OCI-LY1 (cell line): ENCODE data around the gene ACCSL.
A peak's percentile ranks its signal among the peaks of the same experiment; 100 is the strongest.

Source experiments
- H2AFZ ChIP-seq: fragments of 200-600 bp; sonication (generic), shearing (Covaris generic); 2 replicates; pipeline ENCODE4 v1.6.0; 2014; ENCODE audit warnings: antibody characterized with exemption, mild to moderate bottlenecking, low read length
- H3F3A ChIP-seq: fragments of 200-600 bp; sonication (generic), shearing (Covaris generic); 2 replicates; pipeline ENCODE4 v1.6.0; 2014; ENCODE audit warnings: mild to moderate bottlenecking, antibody characterized with exemption, low read length, moderate library complexity; ENCODE audit not compliant: insufficient read depth
- H3K27ac ChIP-seq: fragments of 200-600 bp; sonication (generic); 2 replicates; pipeline ENCODE4 v1.5.1; 2014; ENCODE audit warnings: low read length, mixed run types, mild to moderate bottlenecking, low read depth; ENCODE audit not compliant: poor library complexity, severe bottlenecking
- H3K27me3 ChIP-seq: fragments of 200-600 bp; sonication (generic); 2 replicates; pipeline ENCODE4 v1.6.0; 2014; ENCODE audit warnings: antibody characterized with exemption, mild to moderate bottlenecking, low read length, moderate library complexity; ENCODE audit not compliant: insufficient read depth
- H3K36me3 ChIP-seq: fragments of 200-600 bp; sonication (generic); 2 replicates; pipeline ENCODE4 v1.6.1; 2014; ENCODE audit warnings: mild to moderate bottlenecking, antibody characterized with exemption, low read length, moderate library complexity, mixed read lengths; ENCODE audit not compliant: insufficient read depth
- H3K4me1 ChIP-seq: fragments of 200-600 bp; sonication (generic); 2 replicates; pipeline ENCODE4 v1.5.1; 2014; ENCODE audit warnings: mild to moderate bottlenecking, low read length, moderate library complexity; ENCODE audit not compliant: insufficient read depth, severe bottlenecking
- H3K4me2 ChIP-seq: fragments of 200-600 bp; sonication (generic), shearing (Covaris generic); 2 replicates; pipeline ENCODE4 v1.6.1; 2014; ENCODE audit warnings: low read length
- H3K4me3 ChIP-seq: fragments of 200-600 bp; sonication (generic); 2 replicates; pipeline ENCODE4 v1.5.1; 2014; ENCODE audit warnings: low read length, low read depth, mild to moderate bottlenecking, mixed read lengths; ENCODE audit not compliant: poor library complexity, severe bottlenecking
- H3K79me2 ChIP-seq: fragments of 200-600 bp; shearing (Covaris generic); 2 replicates; pipeline ENCODE4 v1.6.1; 2016; ENCODE audit warnings: mixed run types, low read length, mixed read lengths; ENCODE audit not compliant: insufficient read depth
- H3K9ac ChIP-seq: fragments of 200-600 bp; sonication (generic), shearing (Covaris generic); 2 replicates; pipeline ENCODE4 v1.6.1; 2014; ENCODE audit warnings: mild to moderate bottlenecking, low read length, mixed read lengths
- H3K9me2 ChIP-seq: fragments of 200-600 bp; sonication (generic), shearing (Covaris generic); 2 replicates; pipeline ENCODE4 v1.6.1; 2014; ENCODE audit warnings: low read depth, mild to moderate bottlenecking, low read length, mixed read lengths
- H3K9me3 ChIP-seq: fragments of 200-600 bp; shearing (Covaris generic); 2 replicates; pipeline ENCODE4 v1.6.1; 2014; ENCODE audit warnings: low read length, mixed read lengths
- H4K20me1 ChIP-seq: fragments of 200-600 bp; sonication (generic), shearing (Covaris generic); 2 replicates; pipeline ENCODE4 v1.6.0; 2016; ENCODE audit warnings: mild to moderate bottlenecking, low read length; ENCODE audit not compliant: insufficient read depth
- CTCF ChIP-seq: fragments of 200-600 bp; sonication (generic), shearing (Covaris generic); IDR thresholded peaks from 2 replicates; pipeline ENCODE4 v1.5.1; 2017; ENCODE audit warnings: mild to moderate bottlenecking, antibody characterized with exemption, low read length, moderate library complexity, mixed read lengths
- EZH2 ChIP-seq: fragments of 200-600 bp; sonication (generic), shearing (Covaris generic); IDR thresholded peaks from 2 replicates; pipeline ENCODE4 v1.8.0; 2017; ENCODE audit warnings: borderline replicate concordance, mixed run types, mild to moderate bottlenecking, antibody characterized with exemption, low read length, moderate library complexity, mixed read lengths

Gene ACCSL

GRCh38 chr11:44090539-44090938 is 42.8 kb downstream of the ACCSL start:
- Histone ChIP-seq H3K27me3 (no peaks in the 10 kb centered on the region), H3K4me1 (peaks cover 4% of the 10 kb centered on the region), H3K9ac (no peak overlapping the region), H3K9me2 (no peaks in the 10 kb centered on the region), H2AFZ (no peak overlapping the region), H3K4me3 (no peak overlapping the region), H3K9me3 (no peaks in the 10 kb centered on the region), H4K20me1 (no peaks in the 10 kb centered on the region), H3K4me2 (no peak overlapping the region), H3K27ac (no peak overlapping the region), H3F3A (no peaks in the 10 kb centered on the region), H3K36me3 (no peaks in the 10 kb centered on the region), H3K79me2 (no peaks in the 10 kb centered on the region)
- TF ChIP-seq EZH2: no peak
- no peak for TF ChIP-seq CTCF

GRCh38 chr11:44094260-44094868 is 46.6 kb downstream of the ACCSL start:
- Histone ChIP-seq H4K20me1 (no peaks in the 10 kb centered on the region), H3K9ac (no peak overlapping the region), H3K4me2 (no peak overlapping the region), H3K27me3 (no peaks in the 10 kb centered on the region), H3K36me3 (no peaks in the 10 kb centered on the region), H3K79me2 (no peaks in the 10 kb centered on the region), H3K9me3 (no peaks in the 10 kb centered on the region), H3F3A (no peaks in the 10 kb centered on the region), H2AFZ (no peak overlapping the region), H3K4me1 (peaks cover 14% of the 10 kb centered on the region), H3K9me2 (no peaks in the 10 kb centered on the region), H3K4me3 (no peak overlapping the region), H3K27ac (no peak overlapping the region)
- TF ChIP-seq EZH2 (no peak), CTCF (peak; percentile 75)

GRCh38 chr11:44095506-44096359 is 48.0 kb downstream of the ACCSL start, which contains the start of gene EXT2:
Gene EXT2, plus strand, starts transcription at chr11:44095678. Its CDS starts 12,035 bp downstream, at chr11:44107713.
- no peak within 1 kb of the TSS for H2AFZ ChIP-seq
- H3K27ac ChIP-seq: no peak within 1 kb of the TSS

More at GRCh38 chr11:44095506-44096359, 48.0 kb downstream of the ACCSL start, which contains the start of gene EXT2:
- Histone ChIP-seq H3K9ac (peak within 1 kb of the TSS; percentile 61), H3K9me2 (no peaks in the 10 kb centered on the region), H3K9me3 (no peaks in the 10 kb centered on the region), H3K4me1 (peaks cover 14% of the 10 kb centered on the region), H3K4me2 (peak within 1 kb of the TSS; percentile 88), H3K4me3 (peak within 1 kb of the TSS; percentile 67), H3F3A (no peaks in the 10 kb centered on the region), H3K27me3 (no peaks in the 10 kb centered on the region), H4K20me1 (no peaks in the 10 kb centered on the region), H3K36me3 (no peaks in the 10 kb centered on the region), H3K79me2 (no peaks in the 10 kb centered on the region)
- peak; percentile 70 for TF ChIP-seq CTCF
- no peak for TF ChIP-seq EZH2
